DOHH2 (cell line): ENCODE results near the gene MAP4K4.

ENCODE experiments used
- CTCF ChIP-seq: fragments of 200-600 bp; sonication (generic); IDR thresholded peaks from one replicate; pipeline ENCODE4 v1.5.1; 2014; ENCODE audit warnings: antibody characterized with exemption, mild to moderate bottlenecking, low read depth, low read length; ENCODE audit not compliant: poor library complexity, severe bottlenecking
- EZH2phosphoT487 ChIP-seq: fragments of 200-600 bp; sonication (generic); IDR thresholded peaks from 2 replicates; pipeline ENCODE4 v1.6.1; 2017; ENCODE audit warnings: borderline replicate concordance, mild to moderate bottlenecking, antibody characterized with exemption, low read length, moderate library complexity, mixed read lengths

- TF ChIP-seq EZH2phosphoT487 (no peak), CTCF (no peak)
These were observed 73.9 kb downstream of the MAP4K4 start for GRCh38 chr2:101771227-101771902.
